Activated CD8-positive, alpha-beta memory T cell treated with anti-CD3 and anti-CD28 coated beads, Interleukin-2, amount 10 ng/mL, durations not matched to agents 7 days and 5 days (primary cell): ENCODE data around the gene OR51B2. TPM values are rescaled to one million over a fixed set of nuclear protein-coding genes. Genes with fewer than 3 reads are reported as not detected.
"Not testable (repeated sequence)": the region's sequence is repeated elsewhere in the genome, so short reads cannot be mapped to it uniquely, and the experiment has no call there.

Source experiments
- ATAC-seq: fragments of 150-1000 bp; cut with Tn5 transposase; one replicate; pipeline ENCODE4 v1.10.0; 2021; ENCODE audit warnings: moderate library complexity
- CTCF ChIA-PET: fragments of 350-600 bp; sonication (Branson Sonifier 250); formaldehyde crosslinking; loops from one replicate; lab custom pipeline; 2021; ENCODE audit warnings: antibody characterized with exemption; lab: Charles Lee
- DNase-seq: peaks from one replicate; pipeline ENCODE4 v3.0.0-alpha.2; 2020
- H3K27ac Mint-ChIP-seq: one replicate; pipeline ENCODE4 v1.8.0; 2021; ENCODE audit warnings: mild to moderate bottlenecking, mixed read lengths
- H3K27me3 Mint-ChIP-seq: one replicate; pipeline ENCODE4 v1.8.0; 2021; ENCODE audit warnings: mixed read lengths
- H3K36me3 Mint-ChIP-seq: one replicate; pipeline ENCODE4 v1.8.0; 2021; ENCODE audit warnings: mild to moderate bottlenecking, mixed read lengths
- H3K4me1 Mint-ChIP-seq: one replicate; pipeline ENCODE4 v1.8.0; 2021; ENCODE audit warnings: mixed read lengths
- H3K4me3 Mint-ChIP-seq: one replicate; pipeline ENCODE4 v1.8.0; 2021; ENCODE audit warnings: mild to moderate bottlenecking, moderate library complexity, mixed read lengths
- H3K9me3 Mint-ChIP-seq: one replicate; pipeline ENCODE4 v1.8.0; 2022; ENCODE audit warnings: low read depth, mixed read lengths
- total RNA-seq, 2 experiments: library from RNA; stranded (reverse); gene quantifications; one replicate each; pipeline ENCODE4 v1.2.3, GENCODE V29; 2021

OR51B2 gene
- total RNA-seq, 2 experiments from 2014 or later, result not detected

- no peak for ATAC-seq
- H3K4me3 Mint-ChIP-seq, result no peak overlapping the region
- H3K4me1 Mint-ChIP-seq, result no peaks in the 10 kb centered on the region
- H3K9me3 Mint-ChIP-seq, result no peaks in the 10 kb centered on the region
- H3K27ac Mint-ChIP-seq, result no peak overlapping the region
- CTCF ChIA-PET, result no interaction called here
- no peak for DNase-seq
- no peaks in the 10 kb centered on the region for H3K36me3 Mint-ChIP-seq
- H3K27me3 Mint-ChIP-seq, result peaks cover 3% of the 10 kb centered on the region
Observed at GRCh38 chr11:5298451-5298850, 25.6 kb downstream of the OR51B2 start.

- CTCF ChIA-PET, result no interaction called here
- Mint-ChIP-seq H3K36me3 (no peaks in the 10 kb centered on the region), H3K4me1 (no peaks in the 10 kb centered on the region), H3K27me3 (peaks cover 3% of the 10 kb centered on the region), H3K4me3 (no peak overlapping the region), H3K9me3 (no peaks in the 10 kb centered on the region), H3K27ac (no peak overlapping the region)
- ATAC-seq (no peak), DNase-seq (no peak)
Observed at GRCh38 chr11:5297721-5298323, 26.3 kb downstream of the OR51B2 start.

- ATAC-seq, H3K4me1 Mint-ChIP-seq, DNase-seq, H3K9me3 Mint-ChIP-seq, H3K4me3 Mint-ChIP-seq, CTCF ChIA-PET, H3K27ac Mint-ChIP-seq, H3K27me3 Mint-ChIP-seq, H3K36me3 Mint-ChIP-seq: not testable (repeated sequence)
Observed at GRCh38 chr11:5294342-5294995, 29.6 kb downstream of the OR51B2 start.

- H3K27ac Mint-ChIP-seq, result no peak overlapping the region
- H3K36me3 Mint-ChIP-seq, result no peaks in the 10 kb centered on the region
- ATAC-seq (no peak), DNase-seq (no peak)
- no peaks in the 10 kb centered on the region for H3K4me1 Mint-ChIP-seq
- CTCF ChIA-PET, result no interaction called here
- H3K27me3 Mint-ChIP-seq, result peaks cover 3% of the 10 kb centered on the region
- H3K9me3 Mint-ChIP-seq, result no peaks in the 10 kb centered on the region
- no peak overlapping the region for H3K4me3 Mint-ChIP-seq
Observed at GRCh38 chr11:5293028-5293427, 31.1 kb downstream of the OR51B2 start.

- DNase-seq (no peak), ATAC-seq (peak; percentile 49)
- CTCF ChIA-PET, result interaction anchor here (1.0 kb wide), 2 partner anchors 11 to 83 kb away, joined by 3 to 4 read pairs; no protein-coding TSS in a partner anchor
- H3K27me3 Mint-ChIP-seq, result no peaks in the 10 kb centered on the region
- no peaks in the 10 kb centered on the region for H3K4me1 Mint-ChIP-seq
- H3K36me3 Mint-ChIP-seq, result no peaks in the 10 kb centered on the region
- H3K9me3 Mint-ChIP-seq, result no peaks in the 10 kb centered on the region
- H3K4me3 Mint-ChIP-seq, result no peak overlapping the region
- no peak overlapping the region for H3K27ac Mint-ChIP-seq
Observed at GRCh38 chr11:5291207-5291838, 32.8 kb downstream of the OR51B2 start.

- H3K27ac Mint-ChIP-seq, result no peak overlapping the region
- ATAC-seq (no peak), DNase-seq (no peak)
- no peaks in the 10 kb centered on the region for H3K9me3 Mint-ChIP-seq
- CTCF ChIA-PET, result interaction anchor here (1.0 to 1.2 kb wide), 2 partner anchors 10 to 11 kb away, joined by 3 to 4 read pairs; no protein-coding TSS in a partner anchor
- no peaks in the 10 kb centered on the region for H3K4me1 Mint-ChIP-seq
- no peaks in the 10 kb centered on the region for H3K36me3 Mint-ChIP-seq
- H3K27me3 Mint-ChIP-seq, result no peaks in the 10 kb centered on the region
- H3K4me3 Mint-ChIP-seq, result no peak overlapping the region
Observed at GRCh38 chr11:5290106-5290505, 34.0 kb downstream of the OR51B2 start.

- H3K9me3 Mint-ChIP-seq, result no peaks in the 10 kb centered on the region
- no peaks in the 10 kb centered on the region for H3K36me3 Mint-ChIP-seq
- ATAC-seq (no peak), DNase-seq (no peak)
- H3K4me3 Mint-ChIP-seq, result no peak overlapping the region
- no peaks in the 10 kb centered on the region for H3K4me1 Mint-ChIP-seq
- H3K27ac Mint-ChIP-seq, result no peak overlapping the region
- no peaks in the 10 kb centered on the region for H3K27me3 Mint-ChIP-seq
- CTCF ChIA-PET, result interaction anchor here (1.2 kb wide), 1 partner anchor 11 kb away, joined by 4 read pairs; no protein-coding TSS in a partner anchor
Observed at GRCh38 chr11:5289696-5290095, 34.4 kb downstream of the OR51B2 start.

GRCh38 chr11:5288906-5289550 is 35.1 kb downstream of the OR51B2 start:
- H3K27me3 Mint-ChIP-seq, result no peaks in the 10 kb centered on the region
- ATAC-seq (no peak), DNase-seq (no peak)
- H3K27ac Mint-ChIP-seq, result no peak overlapping the region
- H3K4me3 Mint-ChIP-seq, result no peak overlapping the region
- H3K4me1 Mint-ChIP-seq, result no peaks in the 10 kb centered on the region
- no peaks in the 10 kb centered on the region for H3K36me3 Mint-ChIP-seq
- CTCF ChIA-PET, result interaction anchor here (1.2 kb wide), 1 partner anchor 10 kb away, joined by 4 read pairs; no protein-coding TSS in a partner anchor
- no peaks in the 10 kb centered on the region for H3K9me3 Mint-ChIP-seq

- Mint-ChIP-seq H3K36me3 (no peaks in the 10 kb centered on the region), H3K4me3 (no peak overlapping the region), H3K27me3 (no peaks in the 10 kb centered on the region), H3K9me3 (no peaks in the 10 kb centered on the region), H3K4me1 (no peaks in the 10 kb centered on the region), H3K27ac (no peak overlapping the region)
- CTCF ChIA-PET, result no interaction called here
- DNase-seq (no peak), ATAC-seq (no peak)
Observed at GRCh38 chr11:5288108-5288905, 35.8 kb downstream of the OR51B2 start.

- CTCF ChIA-PET, result no interaction called here
- DNase-seq, result no peak
- no peaks in the 10 kb centered on the region for H3K27me3 Mint-ChIP-seq
- no peaks in the 10 kb centered on the region for H3K9me3 Mint-ChIP-seq
- H3K4me3 Mint-ChIP-seq, result no peak overlapping the region
- H3K36me3 Mint-ChIP-seq, result no peaks in the 10 kb centered on the region
- ATAC-seq, result no peak
- no peaks in the 10 kb centered on the region for H3K4me1 Mint-ChIP-seq
- no peak overlapping the region for H3K27ac Mint-ChIP-seq
Observed at GRCh38 chr11:5286901-5287300, 37.2 kb downstream of the OR51B2 start.

GRCh38 chr11:5286351-5286750 is 37.7 kb downstream of the OR51B2 start:
- DNase-seq (no peak), ATAC-seq (no peak)
- H3K36me3 Mint-ChIP-seq, result no peaks in the 10 kb centered on the region
- H3K27ac Mint-ChIP-seq, result no peak overlapping the region
- CTCF ChIA-PET, result no interaction called here
- H3K4me1 Mint-ChIP-seq, result no peaks in the 10 kb centered on the region
- no peaks in the 10 kb centered on the region for H3K27me3 Mint-ChIP-seq
- no peaks in the 10 kb centered on the region for H3K9me3 Mint-ChIP-seq
- H3K4me3 Mint-ChIP-seq, result no peak overlapping the region

- no peaks in the 10 kb centered on the region for H3K9me3 Mint-ChIP-seq
- CTCF ChIA-PET, result no interaction called here
- DNase-seq, result no peak
- H3K4me1 Mint-ChIP-seq, result peaks cover under 1% of the 10 kb centered on the region
- H3K4me3 Mint-ChIP-seq, result no peak overlapping the region
- H3K27ac Mint-ChIP-seq, result no peak overlapping the region
- no peaks in the 10 kb centered on the region for H3K36me3 Mint-ChIP-seq
- no peak for ATAC-seq
- H3K27me3 Mint-ChIP-seq, result no peaks in the 10 kb centered on the region
Observed at GRCh38 chr11:5285703-5286340, 38.3 kb downstream of the OR51B2 start.
